RWPE2 (cell line): ENCODE results near the gene FOXE3.

Source experiments
- ATAC-seq: fragments of 200-7000 bp; cut with Tn5 transposase; 3 replicates; pipeline ENCODE4 v1.9.1; 2021; ENCODE audit warnings: low read depth
- DNase-seq: peaks from one replicate; pipeline ENCODE4 v3.0.0-alpha.2; 2020; ENCODE audit warnings: low spot score
- H3K27ac ChIP-seq: fragments of 450-650 bp; 2 replicates; pipeline ENCODE4 v1.5.1; 2017; ENCODE audit warnings: mild to moderate bottlenecking; ENCODE audit not compliant: poor library complexity, severe bottlenecking
- H3K27me3 ChIP-seq: fragments of 250-450 bp; sonication (Bioruptor Pico); 2 replicates; pipeline ENCODE4 v1.5.1; 2021; ENCODE audit warnings: mild to moderate bottlenecking, moderate library complexity; ENCODE audit not compliant: insufficient read depth, poor library complexity, severe bottlenecking
- H3K36me3 ChIP-seq: fragments of 250-450 bp; sonication (Bioruptor Pico); 2 replicates; pipeline ENCODE4 v1.5.1; 2020; ENCODE audit warnings: low read depth, mild to moderate bottlenecking, moderate library complexity
- H3K4me1 ChIP-seq: fragments of 250-450 bp; sonication (Bioruptor Pico); 2 replicates; pipeline ENCODE4 v1.5.1; 2021; ENCODE audit warnings: mild to moderate bottlenecking, moderate library complexity; ENCODE audit not compliant: insufficient read depth, poor library complexity, severe bottlenecking
- H3K4me3 ChIP-seq: fragments of 250-450 bp; sonication (Bioruptor Pico); 2 replicates; pipeline ENCODE4 v1.5.1; 2021; ENCODE audit warnings: mild to moderate bottlenecking, moderate library complexity; ENCODE audit not compliant: severe bottlenecking
- H3K9me3 ChIP-seq: fragments of 250-450 bp; sonication (Bioruptor Pico); 2 replicates; pipeline ENCODE4 v1.5.1; 2021; ENCODE audit warnings: mild to moderate bottlenecking, moderate library complexity; ENCODE audit not compliant: severe bottlenecking
- CTCF ChIP-seq: fragments of 450-650 bp; IDR thresholded peaks from one replicate; pipeline ENCODE4 v1.5.1; 2017; ENCODE audit warnings: mild to moderate bottlenecking, moderate library complexity; ENCODE audit not compliant: poor library complexity, severe bottlenecking

The FOXE3 gene

GRCh38 chr1:47388030-47388890 lies 27.8 kb upstream of the FOXE3 start:
- ATAC-seq (no peak; the same call in 2 of the 3 replicates), DNase-seq (no peak)
- Histone ChIP-seq H3K9me3 (no peaks in the 10 kb centered on the region), H3K27me3 (no peaks in the 10 kb centered on the region), H3K36me3 (no peaks in the 10 kb centered on the region; the same call in 1 of the 2 replicates), H3K4me3 (no peak overlapping the region), H3K4me1 (no peaks in the 10 kb centered on the region), H3K27ac (no peak overlapping the region)
- no peak for TF ChIP-seq CTCF

- ATAC-seq: peak; percentile 80
Observed at GRCh38 chr1:47388891-47389238, 27.2 kb upstream of the FOXE3 start.

GRCh38 chr1:47389731-47390130 lies 26.4 kb upstream of the FOXE3 start:
- Histone ChIP-seq H3K36me3 (no peaks in the 10 kb centered on the region), H3K4me3 (no peak overlapping the region), H3K9me3 (no peaks in the 10 kb centered on the region), H3K27me3 (no peaks in the 10 kb centered on the region), H3K27ac (no peak overlapping the region), H3K4me1 (no peaks in the 10 kb centered on the region)
- DNase-seq (no peak), ATAC-seq (no peak)
- TF ChIP-seq CTCF: no peak

More at GRCh38 chr1:47388891-47389238, 27.2 kb upstream of the FOXE3 start:
- no peaks in the 10 kb centered on the region for H3K27me3 ChIP-seq
- no peak overlapping the region for H3K27ac ChIP-seq
- H3K36me3 ChIP-seq: no peaks in the 10 kb centered on the region
- DNase-seq: no peak
- H3K9me3 ChIP-seq: no peaks in the 10 kb centered on the region
- H3K4me1 ChIP-seq: no peaks in the 10 kb centered on the region
- H3K4me3 ChIP-seq: no peak overlapping the region
- TF ChIP-seq CTCF: peak; percentile 89

GRCh38 chr1:47390843-47391242 lies 25.2 kb upstream of the FOXE3 start:
- no peak overlapping the region for H3K4me3 ChIP-seq
- ATAC-seq: no peak
- no peak for DNase-seq
- H3K27ac ChIP-seq: no peak overlapping the region
- no peaks in the 10 kb centered on the region for H3K9me3 ChIP-seq
- no peaks in the 10 kb centered on the region for H3K27me3 ChIP-seq
- no peak for TF ChIP-seq CTCF
- H3K4me1 ChIP-seq: no peaks in the 10 kb centered on the region
- no peaks in the 10 kb centered on the region for H3K36me3 ChIP-seq

- Histone ChIP-seq H3K4me3 (no peak overlapping the region), H3K4me1 (no peaks in the 10 kb centered on the region), H3K27me3 (no peaks in the 10 kb centered on the region), H3K9me3 (no peaks in the 10 kb centered on the region), H3K36me3 (no peaks in the 10 kb centered on the region), H3K27ac (no peak overlapping the region)
- DNase-seq: no peak
- no peak for TF ChIP-seq CTCF
- no peak for ATAC-seq
Observed at GRCh38 chr1:47393141-47393540, 22.9 kb upstream of the FOXE3 start.
